GM18526 (cell line): ENCODE measurements around the gene SIPA1L3.

Experiments
- POLR2A ChIP-seq: IDR thresholded peaks from 3 replicates; pipeline ENCODE4 v1.6.1; 2011; ENCODE audit not compliant: insufficient read length; ENCODE audit errors: extremely low read depth

The SIPA1L3 gene

DNA sequence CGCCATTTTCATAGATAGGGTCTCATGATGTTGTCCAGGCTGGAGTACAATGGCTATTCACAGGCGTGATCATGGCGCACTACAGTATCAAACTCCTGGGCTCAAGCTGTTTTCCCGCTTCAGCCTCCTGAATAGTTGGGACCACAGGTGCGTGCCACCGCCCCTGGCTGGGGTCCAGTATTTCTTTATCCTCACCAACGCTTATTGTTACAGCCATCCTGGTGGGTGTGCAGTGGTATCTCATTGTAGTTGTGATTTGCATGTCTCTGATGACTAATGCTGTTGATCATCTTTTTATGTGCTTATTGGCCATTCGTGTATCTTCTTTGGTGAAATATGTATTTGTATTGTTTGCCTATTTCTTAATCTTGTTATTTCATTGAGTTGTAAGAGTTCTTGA is 49.0 kb downstream of the SIPA1L3 start:
- TF ChIP-seq POLR2A, result no peak

DNA sequence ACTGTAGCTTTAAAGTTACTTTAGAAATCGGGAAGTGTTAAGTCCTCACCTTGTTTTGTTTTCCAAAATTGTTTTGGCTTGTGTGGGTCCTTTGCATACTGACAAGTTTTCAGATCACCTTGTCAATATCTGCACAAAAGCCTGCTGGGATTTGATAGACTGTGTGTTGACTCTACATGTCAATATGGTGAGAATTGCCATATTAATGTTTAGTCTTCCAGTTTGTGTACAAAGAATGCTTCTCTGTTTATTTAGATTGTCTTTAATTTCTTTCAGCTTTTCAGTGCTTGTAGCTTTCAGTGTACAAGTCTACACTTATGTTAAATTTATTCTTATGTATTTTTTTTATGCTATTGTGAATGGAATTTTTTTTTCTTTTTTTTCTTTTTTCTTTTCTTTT is 50.2 kb downstream of the SIPA1L3 start:
- TF ChIP-seq POLR2A, result no peak

DNA sequence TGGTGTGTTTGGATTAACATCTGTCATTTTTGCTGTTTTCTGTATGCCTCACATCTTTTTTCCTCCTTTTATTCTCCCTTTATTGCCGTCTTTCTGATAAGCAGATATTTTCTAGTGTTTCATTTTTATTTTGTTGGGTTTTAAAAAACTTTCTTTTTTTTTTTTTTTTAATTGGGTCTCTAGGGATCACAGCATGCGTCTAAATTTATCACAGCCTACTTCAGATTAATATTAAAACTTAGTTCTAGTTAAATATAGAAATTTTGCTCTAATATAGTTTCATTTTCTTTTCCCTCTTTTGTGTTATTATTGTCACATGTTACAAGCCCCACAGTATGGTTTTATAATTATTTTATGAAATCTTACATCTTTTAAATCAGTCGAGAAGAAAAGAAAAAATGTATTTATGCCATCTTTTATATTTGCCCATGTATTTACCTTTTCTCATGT is 52.7 kb downstream of the SIPA1L3 start:
- TF ChIP-seq POLR2A, result no peak

DNA sequence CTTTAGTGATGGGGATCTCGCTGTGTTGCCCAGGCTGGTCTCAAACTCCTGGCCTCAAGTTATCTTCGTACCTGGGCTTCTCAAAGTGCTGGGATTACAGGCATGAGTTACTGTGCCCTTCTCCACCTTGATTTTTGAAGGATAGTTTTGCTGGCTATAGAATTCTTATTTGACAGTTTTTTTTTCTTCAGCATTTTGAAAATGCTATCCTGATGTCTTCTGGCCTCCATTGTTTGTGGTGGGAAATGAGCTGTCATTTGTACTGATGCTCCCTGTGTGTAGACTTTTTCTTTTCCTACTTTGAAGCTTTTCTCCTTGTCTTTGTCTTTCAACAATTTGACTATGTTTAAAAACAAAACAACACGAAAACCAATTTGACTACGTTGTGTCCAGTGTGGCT is 54.2 kb downstream of the SIPA1L3 start:
- no peak for TF ChIP-seq POLR2A

DNA sequence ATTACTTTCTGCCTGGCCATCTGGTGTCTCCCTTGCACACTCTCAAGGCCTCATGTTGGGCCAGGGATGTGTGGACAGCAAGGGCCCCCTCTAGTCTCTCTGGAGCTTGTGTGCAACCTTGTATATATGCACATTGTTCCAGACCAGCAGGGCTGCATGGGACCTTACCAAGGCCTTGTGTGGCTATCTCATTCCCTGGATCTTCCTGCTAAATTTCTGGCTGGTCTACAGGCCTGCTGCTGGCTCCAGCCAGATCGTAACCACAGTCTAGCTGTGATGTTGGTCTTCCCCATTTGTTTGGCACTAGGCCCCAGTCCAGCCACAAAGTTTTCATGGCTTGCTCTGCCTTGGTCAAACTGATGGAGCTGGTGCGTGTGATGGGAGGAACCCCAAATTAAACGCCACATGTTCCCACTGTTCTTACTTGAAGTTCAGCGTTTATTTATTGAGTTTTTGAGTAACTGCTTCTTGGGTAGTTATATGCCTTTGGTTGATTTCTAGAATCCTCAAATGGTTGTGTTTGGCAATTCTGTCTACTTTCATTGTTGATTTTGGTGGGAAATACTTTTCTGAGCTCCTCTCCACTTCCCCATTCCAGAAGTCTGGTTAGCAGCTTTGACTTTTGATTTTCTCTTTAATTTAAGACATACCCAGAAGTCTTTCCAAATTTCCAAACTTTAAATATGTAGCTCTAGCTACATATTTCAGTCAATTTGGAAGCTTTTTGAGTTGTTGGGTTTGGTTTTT is 56.4 kb downstream of the SIPA1L3 start:
- no peak for TF ChIP-seq POLR2A

DNA sequence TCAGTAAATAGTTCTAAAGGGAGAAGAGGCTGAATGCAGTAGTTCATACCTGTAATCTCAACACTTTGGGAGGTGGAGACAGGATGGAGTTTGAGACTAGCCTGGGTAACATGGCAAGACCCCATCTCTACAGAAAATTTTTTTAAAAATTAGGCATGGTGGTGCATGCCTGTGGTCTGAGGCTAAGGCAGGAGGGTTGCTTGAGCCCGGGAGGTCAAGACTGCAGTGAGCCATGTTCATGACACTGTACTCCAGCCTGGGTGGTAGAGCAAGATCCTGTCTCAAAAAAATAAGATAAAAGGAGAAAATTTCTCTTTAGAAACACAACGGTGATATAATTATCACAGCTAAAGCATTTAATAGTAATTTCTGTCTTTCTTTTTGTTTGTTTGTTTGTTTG is 57.1 kb downstream of the SIPA1L3 start:
- no peak for TF ChIP-seq POLR2A

DNA sequence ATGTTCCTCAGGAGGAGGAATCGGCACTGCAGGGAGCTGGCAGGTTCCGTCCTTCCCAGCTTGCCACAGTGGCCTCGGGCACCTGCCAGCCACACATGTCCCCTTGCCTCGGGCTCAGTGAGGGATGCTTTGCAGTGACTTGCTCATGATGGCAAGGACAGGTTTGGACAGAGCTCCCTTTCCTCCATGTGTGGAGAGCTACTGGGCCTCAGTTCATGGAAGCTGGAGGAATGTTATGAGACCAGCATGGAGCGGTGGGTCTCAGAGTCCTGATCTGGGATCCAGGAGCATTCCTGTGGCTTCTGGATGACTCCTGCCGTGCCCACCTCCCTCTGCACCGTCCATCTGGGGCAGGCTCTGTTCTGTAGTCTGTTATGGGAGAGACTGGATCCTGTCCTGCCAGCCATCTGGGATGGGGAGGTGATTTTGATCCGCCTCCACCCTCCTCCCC is 59.2 kb downstream of the SIPA1L3 start:
- TF ChIP-seq POLR2A, result no peak

DNA sequence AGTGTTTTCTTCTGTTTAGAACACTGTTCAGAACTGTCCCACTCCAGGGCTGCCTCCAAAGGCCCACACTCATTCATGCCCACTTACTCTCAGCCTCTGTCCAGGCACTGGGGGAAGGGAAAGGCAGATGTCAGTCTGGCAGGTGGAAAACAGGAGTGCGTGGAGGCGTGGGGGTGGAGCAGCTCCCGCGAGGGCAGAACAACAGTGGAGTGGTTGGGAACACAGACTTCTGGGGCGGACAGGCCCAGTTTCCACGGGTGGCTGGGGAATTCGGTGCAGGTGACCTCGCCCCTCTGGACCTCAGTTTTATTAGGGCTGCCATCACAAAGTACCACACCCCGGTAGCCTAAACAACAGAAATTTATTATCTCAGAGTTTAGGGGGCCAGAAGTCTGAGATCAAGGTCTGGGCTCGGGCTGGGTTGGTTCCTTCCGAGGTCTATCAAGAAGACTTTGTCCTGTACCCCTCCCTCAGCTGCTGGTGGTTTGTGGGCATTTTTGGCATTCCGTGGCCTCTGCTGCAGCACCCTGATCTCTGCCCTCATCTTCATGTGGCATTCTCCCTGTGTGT is 59.7 kb downstream of the SIPA1L3 start:
- no peak for TF ChIP-seq POLR2A

DNA sequence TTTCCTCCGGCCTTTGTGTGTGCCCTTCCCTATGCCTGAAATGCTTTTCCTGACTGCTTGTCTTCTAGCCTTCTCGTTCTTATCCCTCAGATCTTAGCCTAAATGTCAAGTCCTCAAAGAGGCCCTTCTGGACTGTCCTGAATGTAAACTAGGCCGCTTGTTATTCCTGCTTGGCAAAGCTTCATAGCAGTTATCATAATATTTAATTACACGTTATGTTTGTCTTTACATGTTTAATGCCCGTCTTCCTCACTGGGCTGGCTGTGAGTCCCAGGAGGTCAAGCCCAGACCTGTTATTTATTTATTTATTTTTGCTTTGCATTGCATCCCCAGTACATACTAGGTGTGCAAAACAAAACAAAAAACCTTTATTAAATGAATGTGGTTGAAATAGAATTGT is 62.7 kb downstream of the SIPA1L3 start:
- no peak for TF ChIP-seq POLR2A

DNA sequence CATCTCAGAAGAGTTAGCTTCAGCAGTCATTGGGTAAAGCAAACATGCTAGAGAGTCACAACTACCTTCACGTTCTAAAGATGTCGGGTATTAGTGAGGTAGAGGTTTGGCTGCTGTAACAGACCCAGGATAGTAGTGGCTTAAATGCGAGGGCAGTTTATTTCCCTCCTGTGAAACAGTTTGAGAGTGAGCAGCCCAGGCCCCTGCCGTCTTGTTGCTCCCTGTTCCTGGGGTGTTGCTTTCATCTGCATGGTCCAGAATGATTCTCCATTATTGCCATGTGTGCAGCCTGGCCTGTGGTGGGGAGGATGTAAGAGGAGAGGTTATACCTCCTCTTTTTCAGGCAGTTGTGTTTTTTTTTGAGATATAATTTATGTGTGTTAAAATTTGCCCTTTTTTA is 63.7 kb downstream of the SIPA1L3 start:
- no peak for TF ChIP-seq POLR2A

DNA sequence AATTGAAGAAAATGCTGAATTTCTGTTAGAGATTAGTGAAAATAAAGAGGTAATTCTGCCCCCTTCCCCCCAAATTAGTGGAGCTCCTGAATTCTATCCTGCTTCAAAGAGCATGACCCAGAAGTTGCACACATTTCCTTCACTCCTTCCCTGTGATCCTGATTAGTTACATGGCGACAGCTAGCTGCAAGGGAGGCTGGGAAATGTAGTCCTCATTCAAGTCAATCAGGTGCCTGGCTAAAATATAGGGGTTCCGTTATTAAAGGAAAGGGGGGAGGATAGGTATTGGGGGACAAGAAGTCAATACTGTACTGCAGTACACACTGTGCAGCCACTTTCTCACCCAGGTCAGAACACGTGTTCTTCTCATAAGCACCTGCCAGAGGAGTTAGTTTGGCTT is 65.8 kb downstream of the SIPA1L3 start:
- TF ChIP-seq POLR2A, result no peak

DNA sequence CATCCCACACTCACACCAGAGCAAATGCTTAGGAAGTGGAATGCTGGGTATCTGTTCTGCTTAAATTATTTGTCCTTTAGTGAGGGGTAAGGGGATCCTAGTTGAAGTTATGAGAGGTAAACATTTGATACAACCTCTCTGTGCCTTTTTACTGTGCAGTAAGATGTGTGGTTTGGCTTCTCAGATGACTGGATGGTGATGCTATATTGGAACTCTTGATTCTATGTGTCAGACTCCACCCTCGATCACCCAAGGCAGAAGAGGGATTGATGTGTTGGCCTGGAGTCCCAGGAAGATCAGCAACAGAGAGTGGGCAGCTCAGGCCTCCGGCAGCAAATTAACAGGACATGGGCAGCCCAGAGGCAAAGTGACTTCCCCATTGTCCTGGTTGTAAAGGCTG is 66.7 kb downstream of the SIPA1L3 start:
- no peak for TF ChIP-seq POLR2A

DNA sequence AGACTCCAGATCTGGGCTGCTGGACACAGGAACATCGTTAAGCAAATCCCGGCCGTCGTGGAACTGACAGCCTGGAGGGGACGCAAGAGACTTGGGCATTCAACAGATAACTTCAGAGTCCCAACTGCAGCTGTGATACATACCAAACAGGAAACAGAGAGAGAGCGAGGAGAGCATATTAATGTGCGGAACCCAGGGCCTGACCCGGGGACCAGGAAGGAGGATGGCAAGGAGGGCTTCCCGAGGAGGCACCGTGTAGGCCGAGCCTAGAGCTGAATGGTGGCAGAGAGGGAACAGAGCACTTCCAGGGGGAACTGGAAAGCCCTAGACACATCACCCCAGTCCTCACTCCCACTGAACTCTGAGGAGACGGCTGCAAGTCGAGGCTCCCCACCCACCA is 68.1 kb downstream of the SIPA1L3 start:
- TF ChIP-seq POLR2A, result no peak

DNA sequence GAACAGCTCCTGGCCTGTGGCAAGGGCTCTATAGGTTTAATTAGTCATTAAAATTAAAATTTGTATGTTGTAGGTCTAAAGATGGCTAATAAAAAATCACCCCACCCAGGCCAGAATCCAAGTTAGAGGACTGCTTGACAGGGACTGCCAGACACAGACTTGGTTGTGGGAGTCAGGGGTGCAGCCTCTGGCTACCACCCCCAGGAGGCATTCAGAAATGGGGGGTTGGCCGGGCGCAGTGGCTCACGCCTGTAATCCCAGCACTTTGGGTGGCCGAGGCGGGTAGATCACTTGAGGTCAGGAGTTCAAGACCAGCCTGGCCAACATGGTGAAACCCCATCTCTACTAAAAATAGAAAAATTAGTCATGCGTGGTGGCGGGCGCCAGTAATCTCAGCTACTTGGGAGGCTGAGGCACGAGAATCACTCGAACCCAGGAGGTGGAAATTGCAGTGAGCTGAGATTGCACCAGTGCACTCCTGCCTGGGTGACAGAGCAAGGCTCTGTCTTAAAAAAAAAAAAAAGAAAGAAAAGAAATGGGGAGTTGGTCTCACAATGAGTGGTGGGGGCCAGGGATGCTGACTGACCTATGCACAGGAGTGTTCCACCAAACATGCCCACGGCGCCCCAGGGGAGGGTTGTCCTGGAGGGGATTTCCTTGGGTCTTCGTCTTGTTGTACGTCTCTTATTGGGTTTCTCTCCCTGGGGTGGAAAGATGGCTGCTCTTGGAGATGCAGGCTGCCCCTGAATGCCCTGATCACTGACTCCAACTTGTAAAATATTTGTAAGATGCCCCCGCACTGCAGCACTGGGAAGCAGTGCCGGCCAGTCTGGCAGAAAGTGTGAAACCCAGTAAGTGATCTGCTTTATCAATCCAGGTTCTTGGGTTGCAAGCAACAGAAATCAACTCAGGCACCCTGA is 68.8 kb downstream of the SIPA1L3 start:
- no peak for TF ChIP-seq POLR2A

DNA sequence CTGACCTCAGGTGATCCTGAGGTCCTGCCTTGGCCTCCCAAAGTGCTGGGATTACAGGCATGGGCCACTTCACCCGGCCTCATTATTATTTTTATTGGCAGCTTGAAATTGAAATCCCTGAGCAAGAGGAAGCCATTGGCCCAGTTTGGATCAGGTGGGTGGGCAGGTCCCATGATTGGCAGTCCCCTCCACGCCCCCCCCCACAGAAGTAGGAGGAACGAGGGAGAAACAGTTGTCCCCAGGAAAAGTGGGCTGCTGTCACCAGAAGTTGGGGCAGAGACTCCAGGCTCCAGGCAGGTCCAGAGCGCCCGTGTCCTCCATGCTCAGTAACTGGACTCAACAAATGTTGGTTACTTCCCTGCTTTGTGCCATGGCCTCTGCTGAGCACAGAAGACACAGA is 70.4 kb downstream of the SIPA1L3 start:
- no peak for TF ChIP-seq POLR2A

DNA sequence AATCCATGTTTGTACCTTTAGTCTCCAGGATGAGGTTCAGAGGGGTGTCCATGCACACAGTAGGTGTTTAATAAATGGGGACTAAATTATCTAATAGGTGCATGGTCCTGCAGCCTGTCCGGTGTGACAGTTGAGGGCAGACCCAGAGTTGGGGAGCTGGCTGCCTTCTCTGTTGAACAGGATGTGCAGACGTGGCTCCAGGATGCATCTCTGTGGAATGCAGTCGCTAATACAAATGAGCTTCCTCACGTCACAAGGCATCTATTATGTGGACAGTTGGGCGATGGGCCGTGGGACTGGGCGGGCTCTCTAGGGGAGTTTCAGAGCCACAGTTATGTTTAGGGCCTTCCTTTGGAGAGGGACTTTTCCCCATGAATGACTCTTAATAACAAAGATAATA is 71.0 kb downstream of the SIPA1L3 start:
- TF ChIP-seq POLR2A, result no peak
